SH-SY5Y (cell line): Measurements from ENCODE around the gene SLC7A6.

ENCODE experiments used
- GATA2 ChIP-seq: IDR thresholded peaks from 2 replicates; pipeline ENCODE4 v1.6.1; 2011; ENCODE audit warnings: mild to moderate bottlenecking, low read depth, low read length
- GATA3 ChIP-seq: IDR thresholded peaks from 2 replicates; pipeline ENCODE4 v1.6.1; 2011; ENCODE audit warnings: low read depth, mild to moderate bottlenecking, low read length, moderate library complexity

- TF ChIP-seq GATA2, result no peak
- no peak for TF ChIP-seq GATA3
Measured at GRCh38 chr16:68250951-68251350, 13.4 kb upstream of the SLC7A6 start.
